ENCODE results near the gene SLC5A11.

The SLC5A11 gene

GRCh38 chr16:24939738-24940137, 94.0 kb downstream of the SLC5A11 start:
- Histone ChIP-seq H3K27ac (no peak overlapping the region), H3K27me3 (no peaks in the 10 kb centered on the region), H3K4me1 (ENCODE audit: control insufficient read depth in 1 of 2, insufficient read depth in 1 of 2, low read depth in 1 of 2, low read length in 1 of 2) (no peaks in the 10 kb centered on the region), H3K4me3 (ENCODE audit: low read depth in 1 of 2, low read length in 1 of 2) (no peak overlapping the region), H3K36me3 (peaks cover 69% of the 10 kb centered on the region), H3K9me3 (no peaks in the 10 kb centered on the region)
- no peak for TF ChIP-seq CTCF (IDR thresholded peaks at IDR 0.05)

GRCh38 chr16:24943471-24943870, 97.7 kb downstream of the SLC5A11 start:
- H3K27me3 ChIP-seq = no peaks in the 10 kb centered on the region
- no peak for TF ChIP-seq CTCF (IDR thresholded peaks at IDR 0.05)
- H3K27ac ChIP-seq = no peak overlapping the region
- H3K36me3 ChIP-seq = peaks cover 64% of the 10 kb centered on the region
- H3K4me1 ChIP-seq (ENCODE audit: control insufficient read depth in 1 of 2, insufficient read depth in 1 of 2, low read depth in 1 of 2, low read length in 1 of 2) = no peaks in the 10 kb centered on the region
- no peaks in the 10 kb centered on the region for H3K9me3 ChIP-seq
- H3K4me3 ChIP-seq (ENCODE audit: low read depth in 1 of 2, low read length in 1 of 2) = no peak overlapping the region

- H3K27ac ChIP-seq = no peak overlapping the region
- no peaks in the 10 kb centered on the region for H3K27me3 ChIP-seq
- no peak for TF ChIP-seq CTCF (IDR thresholded peaks at IDR 0.05)
- H3K4me1 ChIP-seq (ENCODE audit: control insufficient read depth in 1 of 2, insufficient read depth in 1 of 2, low read depth in 1 of 2, low read length in 1 of 2) = no peaks in the 10 kb centered on the region
- H3K4me3 ChIP-seq (ENCODE audit: low read depth in 1 of 2, low read length in 1 of 2) = no peak overlapping the region
- peaks cover 65% of the 10 kb centered on the region for H3K36me3 ChIP-seq
- H3K9me3 ChIP-seq = no peaks in the 10 kb centered on the region
Observed at GRCh38 chr16:24944206-24944605, 98.4 kb downstream of the SLC5A11 start.

GRCh38 chr16:24946155-24946554, 100.4 kb downstream of the SLC5A11 start:
- no peak for TF ChIP-seq CTCF (IDR thresholded peaks at IDR 0.05)
- no peaks in the 10 kb centered on the region for H3K9me3 ChIP-seq
- peaks cover 53% of the 10 kb centered on the region for H3K36me3 ChIP-seq
- no peak overlapping the region for H3K27ac ChIP-seq
- H3K4me3 ChIP-seq (ENCODE audit: low read depth in 1 of 2, low read length in 1 of 2) = no peak overlapping the region
- H3K27me3 ChIP-seq = no peaks in the 10 kb centered on the region
- H3K4me1 ChIP-seq (ENCODE audit: control insufficient read depth in 1 of 2, insufficient read depth in 1 of 2, low read depth in 1 of 2, low read length in 1 of 2) = no peaks in the 10 kb centered on the region

GRCh38 chr16:24950275-24950674, 104.5 kb downstream of the SLC5A11 start:
- no peak overlapping the region for H3K4me3 ChIP-seq (ENCODE audit: low read depth in 1 of 2, low read length in 1 of 2)
- TF ChIP-seq CTCF (IDR thresholded peaks at IDR 0.05) = no peak
- H3K27ac ChIP-seq = no peak overlapping the region
- H3K4me1 ChIP-seq (ENCODE audit: control insufficient read depth in 1 of 2, insufficient read depth in 1 of 2, low read depth in 1 of 2, low read length in 1 of 2) = no peaks in the 10 kb centered on the region
- H3K9me3 ChIP-seq = no peaks in the 10 kb centered on the region
- no peaks in the 10 kb centered on the region for H3K27me3 ChIP-seq
- H3K36me3 ChIP-seq = peaks cover 74% of the 10 kb centered on the region

GRCh38 chr16:24953306-24953705, 107.5 kb downstream of the SLC5A11 start:
- no peak for TF ChIP-seq CTCF (IDR thresholded peaks at IDR 0.05)
- Histone ChIP-seq H3K27ac (no peak overlapping the region), H3K4me1 (ENCODE audit: control insufficient read depth in 1 of 2, insufficient read depth in 1 of 2, low read depth in 1 of 2, low read length in 1 of 2) (no peaks in the 10 kb centered on the region), H3K4me3 (ENCODE audit: low read depth in 1 of 2, low read length in 1 of 2) (no peak overlapping the region), H3K36me3 (peaks cover 79% of the 10 kb centered on the region), H3K9me3 (no peaks in the 10 kb centered on the region), H3K27me3 (no peaks in the 10 kb centered on the region)
